A673 (cell line): ENCODE data around the gene CAMSAP2. TPM values are rescaled to one million over a fixed set of nuclear protein-coding genes. Genes with fewer than 3 reads are reported as not detected.
A peak's percentile ranks its signal among the peaks of the same experiment; 100 is the strongest.

Source experiments
- BruUV-seq: library from RNA; stranded (reverse); fragments of 400-500 nt; replicated peaks from 2 replicates; lab custom pipeline; 2021; lab: Mats Ljungman, UMichigan
- CTCF ChIA-PET: fragments of 300-600 bp; sonication (Branson Sonifier 250); formaldehyde crosslinking; loops from one replicate; lab custom pipeline; 2022; ENCODE audit warnings: antibody characterized with exemption; lab: Charles Lee
- POLR2A ChIA-PET: fragments of 300-600 bp; sonication (Branson Sonifier 250); formaldehyde crosslinking; loops from one replicate; lab custom pipeline; 2022; ENCODE audit warnings: antibody characterized with exemption; ENCODE audit not compliant: low non-redundant PET; lab: Charles Lee
- DNase-seq: peaks from one replicate; pipeline ENCODE4 v3.0.0-alpha.2; 2015; ENCODE audit warnings: low spot score
- H3K27ac ChIP-seq: fragments of 200-600 bp; sonication (generic); 2 replicates; pipeline ENCODE4 v1.5.1; 2016; ENCODE audit warnings: mixed run types, low read depth, mild to moderate bottlenecking, mixed read lengths, antibody characterized with exemption, low read length; ENCODE audit not compliant: poor library complexity, severe bottlenecking
- H3K27me3 ChIP-seq: fragments of 200-600 bp; sonication (generic); replicated peaks from 2 replicates; pipeline ENCODE4 v1.6.1; 2017; ENCODE audit warnings: mixed run types, low read depth, mild to moderate bottlenecking, mixed read lengths, antibody characterized with exemption, low read length; ENCODE audit not compliant: insufficient read depth, poor library complexity
- H3K36me3 ChIP-seq: fragments of 200-600 bp; sonication (generic); 2 replicates; pipeline ENCODE4 v1.6.1; 2016; ENCODE audit warnings: mixed run types, mild to moderate bottlenecking, mixed read lengths, antibody characterized with exemption, low read length; ENCODE audit not compliant: insufficient read depth, poor library complexity, severe bottlenecking
- H3K4me1 ChIP-seq: fragments of 200-600 bp; sonication (generic); 2 replicates; pipeline ENCODE4 v1.6.1; 2017; ENCODE audit warnings: mixed run types, mild to moderate bottlenecking, mixed read lengths, antibody characterized with exemption, low read length; ENCODE audit not compliant: insufficient read depth, poor library complexity, severe bottlenecking
- H3K4me3 ChIP-seq: fragments of 200-600 bp; sonication (generic); 2 replicates; pipeline ENCODE4 v1.5.1; 2016; ENCODE audit warnings: low read depth, mixed run types, mild to moderate bottlenecking, mixed read lengths, low read length; ENCODE audit not compliant: poor library complexity, severe bottlenecking
- H3K9me3 ChIP-seq: fragments of 200-600 bp; sonication (generic); 2 replicates; pipeline ENCODE4 v1.6.1; 2016; ENCODE audit warnings: mixed run types, low read depth, mild to moderate bottlenecking, mixed read lengths, antibody characterized with exemption, low read length; ENCODE audit not compliant: poor library complexity, severe bottlenecking
- EZH2 ChIP-seq: fragments of 200-600 bp; sonication (generic); IDR thresholded peaks from 2 replicates; pipeline ENCODE4 v1.6.1; 2017; ENCODE audit warnings: borderline replicate concordance, low read depth, mild to moderate bottlenecking, mixed read lengths, antibody characterized with exemption, low read length; ENCODE audit not compliant: poor library complexity, severe bottlenecking
- intact Hi-C: fragments of 100-400 bp; cut with micrococcal nuclease; formaldehyde crosslinking; loops from one replicate; pipeline ENCODE4 v1.10.0; 2022; ENCODE audit not compliant: unreplicated experiment
- total RNA-seq: library from RNA; stranded (reverse); gene quantifications from 2 replicates; pipeline ENCODE4 v1.2.3, GENCODE V29; 2021
- TF ChIP-seq, protein P1 (sequence below): fragments of 300-800, 200-600 bp; sonication (generic); conservative IDR thresholded peaks from 2 replicates; pipeline ENCODE4 v1.5.1; 2017; ENCODE audit warnings: low read depth, mild to moderate bottlenecking, antibody characterized with exemption, low read length, moderate library complexity, mixed read lengths

Gene CAMSAP2
- total RNA-seq, 1 experiment from 2014 or later, result 39.4 TPM

DNA sequence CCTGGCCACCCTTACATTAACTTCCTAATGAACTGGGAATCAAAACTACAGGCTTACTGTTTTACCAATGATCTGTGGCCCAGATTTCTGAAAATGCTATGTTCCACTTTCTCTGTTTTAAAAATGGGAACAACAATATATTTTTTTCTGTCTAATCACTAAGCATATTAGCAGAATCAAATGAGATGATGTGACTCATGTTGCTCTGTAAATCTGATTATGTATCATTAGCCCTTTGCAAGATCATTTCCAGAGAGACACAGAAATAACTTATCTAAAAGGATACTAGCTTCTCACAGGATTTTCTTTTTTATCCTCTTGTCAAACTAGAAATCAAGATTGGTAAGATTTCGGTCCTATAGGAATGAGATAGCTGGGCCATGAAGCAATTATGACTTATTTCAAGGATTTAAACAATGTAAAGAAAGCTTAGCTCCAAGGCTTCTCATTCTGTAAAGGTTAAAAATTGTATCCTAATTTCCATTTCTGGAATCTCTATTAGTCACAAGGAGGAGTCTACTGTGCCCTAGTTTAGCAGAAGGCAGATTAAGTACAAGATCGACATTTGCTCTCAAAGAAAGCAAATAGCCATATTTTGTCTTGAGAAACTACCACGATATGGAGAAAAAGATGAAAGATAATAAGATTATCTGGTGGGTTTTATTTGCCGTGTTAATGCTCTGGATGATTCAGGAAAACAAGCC lies 32.4 kb upstream of the CAMSAP2 start:
- Histone ChIP-seq H3K27me3 (no peaks in the 10 kb centered on the region), H3K27ac (no peak overlapping the region), H3K36me3 (no peaks in the 10 kb centered on the region), H3K4me3 (no peak overlapping the region), H3K4me1 (peaks cover 13% of the 10 kb centered on the region), H3K9me3 (no peaks in the 10 kb centered on the region)
- BruUV-seq, result no TSS peak
- ChIA-PET POLR2A (no interaction called here), CTCF (no interaction called here)
- peak; percentile 34 for DNase-seq
- intact Hi-C loops, result no loop called here
- TF ChIP-seq EZH2, result no peak
- TF ChIP-seq, protein P1, sequence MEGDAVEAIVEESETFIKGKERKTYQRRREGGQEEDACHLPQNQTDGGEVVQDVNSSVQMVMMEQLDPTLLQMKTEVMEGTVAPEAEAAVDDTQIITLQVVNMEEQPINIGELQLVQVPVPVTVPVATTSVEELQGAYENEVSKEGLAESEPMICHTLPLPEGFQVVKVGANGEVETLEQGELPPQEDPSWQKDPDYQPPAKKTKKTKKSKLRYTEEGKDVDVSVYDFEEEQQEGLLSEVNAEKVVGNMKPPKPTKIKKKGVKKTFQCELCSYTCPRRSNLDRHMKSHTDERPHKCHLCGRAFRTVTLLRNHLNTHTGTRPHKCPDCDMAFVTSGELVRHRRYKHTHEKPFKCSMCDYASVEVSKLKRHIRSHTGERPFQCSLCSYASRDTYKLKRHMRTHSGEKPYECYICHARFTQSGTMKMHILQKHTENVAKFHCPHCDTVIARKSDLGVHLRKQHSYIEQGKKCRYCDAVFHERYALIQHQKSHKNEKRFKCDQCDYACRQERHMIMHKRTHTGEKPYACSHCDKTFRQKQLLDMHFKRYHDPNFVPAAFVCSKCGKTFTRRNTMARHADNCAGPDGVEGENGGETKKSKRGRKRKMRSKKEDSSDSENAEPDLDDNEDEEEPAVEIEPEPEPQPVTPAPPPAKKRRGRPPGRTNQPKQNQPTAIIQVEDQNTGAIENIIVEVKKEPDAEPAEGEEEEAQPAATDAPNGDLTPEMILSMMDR, result no peak

DNA sequence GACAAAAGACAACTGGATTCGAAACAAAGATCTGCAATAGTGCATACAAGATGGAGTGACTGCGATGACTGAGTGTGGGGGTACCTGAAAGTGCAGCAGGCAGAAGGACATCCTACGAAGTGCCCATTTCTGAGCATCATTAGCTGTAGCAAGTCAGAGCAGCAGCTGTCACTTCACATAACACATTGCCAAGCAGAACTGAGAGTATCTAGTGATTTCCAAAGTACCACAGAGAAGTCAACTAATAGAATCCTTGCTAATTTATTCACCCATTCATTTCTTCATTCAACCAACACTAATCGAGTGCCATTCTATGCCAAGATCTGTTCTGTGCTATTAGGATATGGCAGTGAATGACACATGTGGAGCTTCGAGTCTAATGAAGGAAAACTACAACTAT lies 31.6 kb upstream of the CAMSAP2 start:
- Histone ChIP-seq H3K9me3 (no peaks in the 10 kb centered on the region), H3K27me3 (no peaks in the 10 kb centered on the region), H3K4me1 (peaks cover 13% of the 10 kb centered on the region), H3K36me3 (no peaks in the 10 kb centered on the region), H3K27ac (no peak overlapping the region), H3K4me3 (no peak overlapping the region)
- no TSS peak for BruUV-seq
- ChIA-PET CTCF (no interaction called here), POLR2A (no interaction called here)
- no peak for DNase-seq
- intact Hi-C loops, result no loop called here
- TF ChIP-seq, protein P1, result no peak
- TF ChIP-seq EZH2, result no peak

DNA sequence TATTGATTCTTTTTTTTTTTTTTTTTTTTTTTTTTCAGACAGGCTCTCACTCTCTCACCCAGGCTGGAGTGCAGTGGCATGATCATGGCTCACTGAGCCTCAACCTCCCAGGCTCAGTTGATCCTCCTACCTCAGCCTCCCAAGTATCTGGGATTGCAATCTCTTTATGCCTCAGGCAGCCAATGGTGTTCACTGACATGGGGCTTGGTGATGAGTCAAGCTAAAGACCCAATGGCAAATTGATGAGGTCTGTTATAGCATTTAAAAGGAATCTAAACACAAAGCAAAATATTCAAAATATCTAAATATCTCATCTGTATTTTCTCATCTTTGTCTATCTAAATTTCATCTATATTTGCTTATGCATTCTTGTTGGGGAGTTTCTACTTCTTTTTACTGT lies 30.5 kb upstream of the CAMSAP2 start:
- Histone ChIP-seq H3K9me3 (no peaks in the 10 kb centered on the region), H3K27ac (no peak overlapping the region), H3K27me3 (no peaks in the 10 kb centered on the region), H3K36me3 (no peaks in the 10 kb centered on the region), H3K4me3 (no peak overlapping the region), H3K4me1 (peaks cover 13% of the 10 kb centered on the region)
- DNase-seq, result no peak
- no TSS peak for BruUV-seq
- ChIA-PET POLR2A (no interaction called here), CTCF (no interaction called here)
- intact Hi-C loops, result no loop called here
- TF ChIP-seq, protein P1, result no peak
- TF ChIP-seq EZH2, result no peak
